HepG2 (cell line): ENCODE measurements around the gene KIRREL3. TPM values are rescaled to one million over a fixed set of nuclear protein-coding genes. Genes with fewer than 3 reads are reported as not detected.

Experiments used
- ATAC-seq: fragments of 200-7000 bp; cut with Tn5 transposase; 3 replicates; pipeline ENCODE4 v1.9.1; 2020; ENCODE audit warnings: mild to moderate bottlenecking, moderate library complexity
- BruUV-seq: library from RNA; stranded (reverse); fragments of 400-500 nt; replicated peaks from 2 replicates; lab custom pipeline; 2021; lab: Mats Ljungman, UMichigan
- CTCF ChIA-PET: fragments of 300-600 bp; formaldehyde crosslinking; extraction: SDS; loops from one replicate; lab custom pipeline; 2021; ENCODE audit warnings: low total read pairs, inconsistent platforms, low intra/inter-chr PET ratio; lab: Yijun Ruan, JAX
- POLR2A ChIA-PET: fragments of 350-600 bp; sonication (Branson Sonifier 250); formaldehyde crosslinking; loops from one replicate; lab custom pipeline; 2020; ENCODE audit warnings: antibody characterized with exemption, inconsistent platforms; lab: Yijun Ruan, JAX
- DNase-seq: peaks from one replicate; pipeline ENCODE4 v3.0.0-alpha.2; 2015; ENCODE audit warnings: low spot score
- FAIRE-seq: peaks from 3 replicates; lab custom pipeline; 2011; peaks lifted over from hg19 to GRCh38; lab: Jason Lieb, UNC
- H2AFZ ChIP-seq: one replicate; pipeline ENCODE4 v1.6.1; 2011; ENCODE audit warnings: low read length, inconsistent platforms
- H3K27ac ChIP-seq: fragments of 300-600 bp; 3 replicates; pipeline ENCODE4 v1.8.0; 2011; ENCODE audit warnings: mixed run types, mild to moderate bottlenecking, mixed read lengths, low read length, inconsistent platforms; ENCODE audit not compliant: insufficient read depth; ENCODE audit errors: extremely low read length
- H3K27me3 ChIP-seq, 2 experiments: fragments of 200-600 bp in 1 of 2; 2 replicates in 1 of 2; 3 replicates in 1 of 2; pipeline versions ENCODE4 v1.6.0 to v1.8.0; 2011; ENCODE audit warnings: low read length in 2 of 2, mild to moderate bottlenecking in 2 of 2, moderate library complexity in 2 of 2, inconsistent platforms in 1 of 2; ENCODE audit not compliant: insufficient read depth in 2 of 2, control insufficient read depth in 1 of 2
- H3K36me3 ChIP-seq, 2 experiments: fragments of 200-600 bp in 1 of 2; replicated peaks in 1 of 2; 2 replicates in 1 of 2; 3 replicates in 1 of 2; pipeline versions ENCODE4 v1.5.1 to v1.8.0; 2011; ENCODE audit warnings: low read length in 2 of 2, inconsistent platforms in 1 of 2; ENCODE audit not compliant: insufficient read depth in 2 of 2, control insufficient read depth in 1 of 2
- H3K4me1 ChIP-seq: 2 replicates; pipeline ENCODE4 v1.5.1; 2012; ENCODE audit warnings: low read length, inconsistent platforms; ENCODE audit not compliant: insufficient read depth
- H3K4me2 ChIP-seq: 2 replicates; pipeline ENCODE4 v1.6.0; 2011; ENCODE audit warnings: low read depth, low read length, inconsistent platforms
- H3K4me3 ChIP-seq, 3 experiments: fragments of 200-600 bp in 1 of 3; sonication (generic), shearing (Covaris generic) in 1 of 3; replicated peaks in 1 of 3; 2 replicates each; pipeline ENCODE4 v1.5.1; 2011 to 2016; ENCODE audit warnings: low read length in 3 of 3, inconsistent platforms in 2 of 3, low read depth in 2 of 3, mild to moderate bottlenecking in 2 of 3, control low read depth in 1 of 3, mixed read lengths in 1 of 3; ENCODE audit not compliant: insufficient read depth in 1 of 3
- H3K79me2 ChIP-seq: one replicate; pipeline ENCODE4 v1.6.1; 2011; ENCODE audit warnings: low read length, inconsistent platforms; ENCODE audit not compliant: insufficient read depth
- H3K9ac ChIP-seq: 2 replicates; pipeline ENCODE4 v1.6.0; 2011; ENCODE audit warnings: mild to moderate bottlenecking, low read depth, low read length, inconsistent platforms; ENCODE audit not compliant: insufficient read depth
- H3K9me3 ChIP-seq: 2 replicates; pipeline ENCODE4 v1.5.1; 2012; ENCODE audit warnings: mild to moderate bottlenecking, low read length
- H4K20me1 ChIP-seq: 2 replicates; pipeline ENCODE4 v1.6.0; 2011; ENCODE audit warnings: inconsistent platforms, mild to moderate bottlenecking, low read length, moderate library complexity; ENCODE audit not compliant: insufficient read depth
- ARID3A ChIP-seq: IDR thresholded peaks from 2 replicates; pipeline ENCODE4 v1.6.1; 2012; ENCODE audit warnings: low read depth, low read length, improper control_type of control experiment
- ASH2L ChIP-seq: fragments of 300-600, 200-600 bp; sonication (generic); IDR thresholded peaks from 2 replicates; pipeline ENCODE4 v1.7.0; 2017; ENCODE audit warnings: low read depth, mild to moderate bottlenecking, moderate library complexity, mixed read lengths, low read length; ENCODE audit not compliant: insufficient read length
- PHF8 ChIP-seq: sonication (generic); formaldehyde crosslinking; IDR thresholded peaks from 2 replicates; pipeline ENCODE4 v1.5.0; 2020; ENCODE audit warnings: missing genetic modification reagents
- TBX2 ChIP-seq: sonication (generic); formaldehyde crosslinking; IDR thresholded peaks from 2 replicates; pipeline ENCODE4 v1.5.0; 2020; ENCODE audit warnings: missing genetic modification reagents, mild to moderate bottlenecking, borderline replicate concordance
- THAP11 ChIP-seq: IDR thresholded peaks from 2 replicates; pipeline ENCODE4 v1.6.1; 2016; ENCODE audit warnings: missing biosample characterization, missing genetic modification reagents
- ZNF280D ChIP-seq: sonication (generic); formaldehyde crosslinking; IDR thresholded peaks from 2 replicates; pipeline ENCODE4 v1.5.1; 2020; ENCODE audit warnings: mild to moderate bottlenecking, missing genetic modification reagents
- WGBS: methylation state at CpG from one replicate; pipeline ENCODE4 v1.1.6; 2017; ENCODE audit warnings: low lambda C conversion rate; 5-methylcytosine and 5-hydroxymethylcytosine counted together
- in situ Hi-C: cut with HindIII; loops from 2 replicates; pipeline ENCODE4 v1.10.0; 2017; ENCODE audit warnings: low pct_unique_long_range_greater_than_20kb; ENCODE audit not compliant: extremely low pct_ligation_motif_present
- intact Hi-C: fragments of 100-400 bp; cut with micrococcal nuclease; formaldehyde crosslinking; loops from one replicate; pipeline ENCODE4 v1.10.0; 2022; ENCODE audit not compliant: unreplicated experiment
- polyA plus RNA-seq, 8 experiments: library from polyadenylated mRNA; depleted of rRNA in 3 of 8; stranded (reverse) in 7 of 8; unstranded in 1 of 8; fragments of >200 nt; fragmentation: Illumina TruSeq in 4 of 8; extraction: Trizol in 4 of 8; gene quantifications; 2 replicates each; pipeline versions ENCODE4 v1.2.1 to v1.2.3, GENCODE V29; 2011 to 2016; ENCODE audit warnings: low read depth in 4 of 8, missing spikeins in 1 of 8, mixed read lengths in 1 of 8; ENCODE audit not compliant: insufficient read depth in 1 of 8
- total RNA-seq, 5 experiments: library from RNA; depleted of rRNA; stranded (reverse); fragments of >200 nt; fragmentation: Illumina TruSeq; extraction: Trizol; gene quantifications; 2 replicates each; pipeline ENCODE4 v1.2.3, GENCODE V29; 2016; ENCODE audit warnings: low read depth in 1 of 5

KIRREL3 gene
- total and polyA plus RNA-seq, 2 of the 13 experiments (the other 11 are each of a cell fraction or from before 2014, with no cell fraction given), result not detected

- TF ChIP-seq ZNF280D (no peak), PHF8 (CRISPR knock-in tag) (no peak), ASH2L (no peak), ARID3A (no peak)
These were observed 183.9 kb downstream of the KIRREL3 start (continued) for GRCh38 chr11:126816645-126817044.

GRCh38 chr11:126815111-126815510, 185.5 kb downstream of the KIRREL3 start:
- no peak overlapping the region for H2AFZ ChIP-seq
- ChIA-PET CTCF (no interaction called here), POLR2A (no interaction called here)
- no peaks in the 10 kb centered on the region for H3K4me1 ChIP-seq
- H3K79me2 ChIP-seq, result no peaks in the 10 kb centered on the region
- no peak overlapping the region for H3K4me2 ChIP-seq
- H3K27me3 ChIP-seq, result peaks cover 0 to 31% of the 10 kb centered on the region in 2 experiments; a peak in 2 of 5 replicates
- H4K20me1 ChIP-seq, result no peaks in the 10 kb centered on the region
- no TSS peak for BruUV-seq
- intact Hi-C loops (no loop called here), in situ Hi-C loops (no loop called here)
- DNase-seq, result no peak
- WGBS, result 3% methylated on average over 4 of the region's 4 CpGs
- H3K9me3 ChIP-seq, result no peaks in the 10 kb centered on the region
- ATAC-seq, result no peak
- H3K9ac ChIP-seq, result no peak overlapping the region
- no peak for FAIRE-seq
- no peaks in the 10 kb centered on the region for H3K36me3 ChIP-seq
- TF ChIP-seq THAP11 (CRISPR knock-in tag) (no peak), TBX2 (CRISPR knock-in tag) (no peak)
- no peak overlapping the region for H3K4me3 ChIP-seq
- H3K27ac ChIP-seq, result no peak overlapping the region
